ENCODE data around the gene CERS6. TPM values are rescaled to one million over a fixed set of nuclear protein-coding genes. Genes with fewer than 3 reads are reported as not detected.

The CERS6 gene
- total and polyA plus RNA-seq, 2 donors = 9.3 to 45.2 TPM

DNA sequence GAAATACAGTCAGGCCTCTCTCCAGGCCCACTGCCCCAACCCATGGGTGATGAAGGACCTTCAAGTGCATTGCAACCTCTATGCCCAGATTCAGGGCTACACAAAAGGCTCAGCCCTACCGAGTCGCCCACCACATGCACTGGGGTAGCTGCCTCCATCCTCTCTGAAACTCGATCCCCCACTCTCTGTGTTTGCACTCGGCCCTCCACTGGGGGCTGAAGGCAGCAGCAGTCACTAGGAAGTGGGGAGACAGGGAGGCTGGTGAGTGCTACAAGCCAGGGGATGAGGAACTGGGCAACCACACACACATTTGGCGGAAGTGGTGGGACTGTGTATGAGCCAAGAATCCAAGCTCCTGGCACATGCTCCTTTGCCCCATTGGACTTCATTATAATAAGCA, 94.6 kb downstream of the CERS6 start:
- no peak for DNase-seq (ENCODE audit: extremely low spot score)
- Histone ChIP-seq H3K4me3 (ENCODE audit: low read depth, low read length) (no peak overlapping the region), H3K27ac (ENCODE audit: low read depth) (no peak overlapping the region), H3K4me1 (ENCODE audit: insufficient read depth) (no peaks in the 10 kb centered on the region), H3K36me3 (ENCODE audit: insufficient read depth) (no peaks in the 10 kb centered on the region)
- WGBS = 85% methylated on average over 5 of the region's 5 CpGs

DNA sequence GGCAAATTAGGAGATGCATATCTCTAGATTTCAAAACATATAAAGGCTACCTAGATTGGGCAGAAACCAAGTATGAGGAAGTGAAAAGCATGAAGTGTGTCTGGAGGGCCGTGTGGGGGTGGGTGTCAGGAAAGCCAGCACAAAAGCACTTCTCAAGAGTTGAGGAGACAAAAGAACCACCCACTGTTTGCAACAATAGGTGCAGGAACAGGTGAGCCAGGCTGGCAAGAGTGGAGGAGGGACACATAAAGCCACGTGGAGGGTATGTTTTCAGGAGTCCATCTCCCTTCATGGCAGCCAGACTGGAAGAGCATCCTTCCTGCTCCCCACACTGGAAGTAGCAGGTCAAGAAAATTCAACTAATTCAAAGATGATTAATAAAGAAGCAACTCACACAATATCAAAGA, 96.4 kb downstream of the CERS6 start:
- no peaks in the 10 kb centered on the region for H3K36me3 ChIP-seq (ENCODE audit: insufficient read depth)
- no peak for DNase-seq (ENCODE audit: extremely low spot score)
- no peak overlapping the region for H3K4me3 ChIP-seq (ENCODE audit: low read depth, low read length)
- no peak overlapping the region for H3K27ac ChIP-seq (ENCODE audit: low read depth)
- H3K4me1 ChIP-seq (ENCODE audit: insufficient read depth) = no peaks in the 10 kb centered on the region
- WGBS = 74% methylated on average over 2 of the region's 2 CpGs

DNA sequence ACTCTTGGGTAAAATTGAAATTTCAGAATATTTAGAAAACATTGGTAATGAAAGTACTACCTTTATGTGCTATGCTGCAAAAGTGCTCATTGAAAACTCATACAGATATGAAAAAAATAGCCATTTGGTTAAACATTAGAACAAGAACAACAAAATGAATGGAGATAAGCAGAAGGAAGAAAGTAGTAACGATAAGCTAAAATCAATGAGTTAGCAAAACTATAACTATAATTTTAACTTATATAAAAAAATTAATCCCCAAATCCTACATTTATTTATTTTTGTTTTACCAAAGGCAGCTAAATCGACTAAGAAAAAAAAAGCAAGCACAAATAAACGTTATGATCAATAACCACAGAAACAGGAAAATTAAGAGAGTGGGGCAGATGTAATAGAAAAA, 99.2 kb downstream of the CERS6 start:
- no peak overlapping the region for H3K27ac ChIP-seq (ENCODE audit: low read depth)
- WGBS = 89% methylated on average over 3 of the region's 3 CpGs
- H3K36me3 ChIP-seq (ENCODE audit: insufficient read depth) = no peaks in the 10 kb centered on the region
- no peak overlapping the region for H3K4me3 ChIP-seq (ENCODE audit: low read depth, low read length)
- H3K4me1 ChIP-seq (ENCODE audit: insufficient read depth) = no peaks in the 10 kb centered on the region
- DNase-seq (ENCODE audit: extremely low spot score) = no peak

DNA sequence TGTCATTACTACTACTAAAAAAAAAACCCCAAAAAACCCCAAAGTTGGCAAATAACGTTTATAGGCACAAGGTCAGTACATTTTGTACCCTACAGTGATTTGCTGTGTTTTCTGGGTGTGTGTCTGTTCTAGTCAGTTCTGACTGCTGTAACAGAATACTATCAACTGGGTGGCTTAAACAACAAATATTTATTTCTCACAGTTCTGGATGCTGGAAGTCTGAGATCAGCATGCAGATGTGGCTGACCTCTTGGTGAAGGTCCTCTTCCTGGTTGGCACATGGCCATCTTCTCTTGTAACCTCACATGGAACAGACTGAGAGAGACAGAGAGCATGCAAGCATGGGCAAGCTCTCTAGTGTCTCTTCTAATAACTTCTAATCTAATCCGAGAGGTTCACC, 103.1 kb downstream of the CERS6 start:
- WGBS = 81% methylated on average over 2 of the region's 2 CpGs
- no peaks in the 10 kb centered on the region for H3K4me1 ChIP-seq (ENCODE audit: insufficient read depth)
- H3K36me3 ChIP-seq (ENCODE audit: insufficient read depth) = no peaks in the 10 kb centered on the region
- H3K4me3 ChIP-seq (ENCODE audit: low read depth, low read length) = no peak overlapping the region
- DNase-seq (ENCODE audit: extremely low spot score) = no peak
- H3K27ac ChIP-seq (ENCODE audit: low read depth) = no peak overlapping the region

DNA sequence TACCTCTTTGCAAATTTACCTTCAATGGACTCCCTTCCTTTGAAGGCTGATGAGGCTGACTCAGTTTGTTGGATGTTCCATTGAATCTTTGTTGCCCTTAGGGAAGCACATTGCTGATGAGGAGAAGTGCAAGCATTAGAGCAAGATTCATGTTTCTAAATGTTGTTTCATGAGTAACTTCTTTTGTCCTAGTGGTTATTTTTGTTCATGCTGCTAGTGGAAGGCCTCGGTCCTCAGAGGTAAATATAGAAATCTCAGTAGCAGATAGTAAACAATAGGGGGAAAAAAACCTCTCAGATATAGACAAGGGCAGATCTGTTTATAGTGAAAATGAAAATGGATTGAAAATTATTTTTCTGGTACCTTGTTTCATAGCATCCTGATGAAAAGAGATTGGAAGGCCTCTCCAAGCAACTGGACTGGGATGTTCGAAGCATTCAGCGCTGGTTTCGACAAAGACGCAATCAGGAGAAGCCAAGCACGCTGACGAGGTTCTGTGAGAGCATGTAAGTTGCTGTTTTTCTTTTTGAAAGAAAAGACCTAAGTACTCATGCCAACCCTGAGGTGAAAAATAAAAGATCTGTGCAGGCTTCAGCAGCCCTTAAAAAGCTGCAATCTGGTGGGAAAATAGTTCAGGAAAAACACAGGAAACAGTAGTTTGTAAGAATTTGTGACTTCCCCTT, 104.9 kb downstream of the CERS6 start:
- Histone ChIP-seq H3K36me3 (ENCODE audit: insufficient read depth) (no peaks in the 10 kb centered on the region), H3K4me3 (ENCODE audit: low read depth, low read length) (no peak overlapping the region), H3K27ac (ENCODE audit: low read depth) (no peak overlapping the region), H3K4me1 (ENCODE audit: insufficient read depth) (no peaks in the 10 kb centered on the region)
- 88% methylated on average over 7 of the region's 7 CpGs for WGBS
- DNase-seq (ENCODE audit: extremely low spot score) = no peak

DNA sequence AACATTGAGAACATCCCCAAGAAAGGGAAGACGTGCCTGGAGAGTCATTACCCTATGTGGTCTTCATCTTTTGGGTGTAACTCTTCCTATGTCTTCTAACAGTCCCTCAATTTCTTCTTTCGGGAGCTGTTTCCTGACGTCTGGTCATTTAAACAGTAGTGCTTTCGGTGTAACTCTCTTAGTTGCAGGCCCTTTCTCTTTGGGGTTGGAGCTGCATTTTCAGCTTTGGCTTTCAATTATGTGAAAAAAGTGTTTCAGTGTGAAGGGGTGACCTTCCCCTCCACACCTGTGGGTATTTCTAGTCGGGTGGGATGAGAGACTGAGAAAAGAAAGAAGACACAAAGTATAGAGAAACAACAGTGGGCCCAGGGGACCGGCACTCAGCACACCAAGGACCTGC, 105.9 kb downstream of the CERS6 start:
- DNase-seq (ENCODE audit: extremely low spot score) = no peak
- Histone ChIP-seq H3K36me3 (ENCODE audit: insufficient read depth) (no peaks in the 10 kb centered on the region), H3K4me3 (ENCODE audit: low read depth, low read length) (no peak overlapping the region), H3K4me1 (ENCODE audit: insufficient read depth) (no peaks in the 10 kb centered on the region), H3K27ac (ENCODE audit: low read depth) (no peak overlapping the region)
- 94% methylated on average over 6 of the region's 6 CpGs for WGBS

DNA sequence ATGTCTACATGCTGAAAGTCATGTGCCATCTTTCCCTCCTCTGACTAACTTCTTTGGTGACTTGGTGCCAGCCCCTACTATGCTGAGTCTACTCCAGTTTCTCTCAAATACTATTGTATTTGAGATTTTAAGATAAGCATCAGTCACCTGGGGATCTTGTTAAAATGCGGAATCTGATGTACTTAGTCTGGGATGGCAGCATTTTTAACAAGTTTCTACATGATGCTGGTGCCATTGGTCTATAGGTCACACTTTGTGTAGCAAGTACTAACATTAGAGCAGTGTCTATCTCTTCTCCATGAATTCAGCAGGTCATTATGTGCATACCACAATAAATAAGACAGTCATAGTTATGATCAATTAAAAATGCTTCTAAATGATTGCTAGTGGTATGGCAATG, 106.9 kb downstream of the CERS6 start:
- Histone ChIP-seq H3K36me3 (ENCODE audit: insufficient read depth) (no peaks in the 10 kb centered on the region), H3K4me3 (ENCODE audit: low read depth, low read length) (no peak overlapping the region), H3K4me1 (ENCODE audit: insufficient read depth) (no peaks in the 10 kb centered on the region), H3K27ac (ENCODE audit: low read depth) (no peak overlapping the region)
- 95% methylated on average over 1 of the region's 1 CpG for WGBS
- no peak for DNase-seq (ENCODE audit: extremely low spot score)

DNA sequence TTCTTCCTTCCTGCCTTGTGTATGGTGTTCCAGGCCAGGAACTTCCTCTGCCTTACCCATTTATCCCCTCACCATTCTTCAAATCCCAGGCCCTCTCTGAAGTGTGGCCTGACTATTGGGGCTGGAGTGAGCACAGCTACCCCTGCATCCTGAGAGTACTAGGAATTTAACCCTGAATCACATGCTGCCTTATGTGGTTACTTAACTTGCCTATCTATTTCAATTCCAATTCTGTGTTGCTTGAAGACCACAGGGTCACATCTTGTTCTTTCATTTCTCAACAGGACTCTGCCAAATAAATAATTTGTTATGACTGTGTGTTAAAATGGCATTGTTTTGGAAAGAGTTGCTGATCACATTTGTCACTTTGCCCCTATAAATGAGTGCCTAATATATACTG, 108.6 kb downstream of the CERS6 start:
- H3K36me3 ChIP-seq (ENCODE audit: insufficient read depth) = no peaks in the 10 kb centered on the region
- H3K4me3 ChIP-seq (ENCODE audit: low read depth, low read length) = no peak overlapping the region
- no peak overlapping the region for H3K27ac ChIP-seq (ENCODE audit: low read depth)
- H3K4me1 ChIP-seq (ENCODE audit: insufficient read depth) = no peaks in the 10 kb centered on the region
- no peak for DNase-seq (ENCODE audit: extremely low spot score)

DNA sequence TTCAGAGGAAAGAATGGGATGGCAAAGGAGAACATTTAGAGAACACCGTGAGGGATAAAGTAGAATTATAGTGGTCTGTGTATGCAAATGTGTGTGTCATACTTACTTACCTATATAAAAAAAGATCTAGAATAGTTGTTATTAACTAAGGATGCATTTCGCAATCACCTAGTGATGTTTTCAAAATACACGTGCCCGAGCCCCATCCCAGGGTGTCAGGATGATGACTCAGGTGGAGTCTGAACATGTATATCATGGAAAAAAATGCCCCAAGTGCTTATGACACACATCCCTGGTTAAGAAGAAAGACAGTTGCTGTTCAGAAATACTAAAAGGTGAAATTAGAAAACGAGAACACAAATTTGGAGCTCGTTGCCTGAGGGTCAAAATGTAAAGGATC, 109.0 kb downstream of the CERS6 start:
- Histone ChIP-seq H3K27ac (ENCODE audit: low read depth) (no peak overlapping the region), H3K4me1 (ENCODE audit: insufficient read depth) (no peaks in the 10 kb centered on the region), H3K36me3 (ENCODE audit: insufficient read depth) (no peaks in the 10 kb centered on the region), H3K4me3 (ENCODE audit: low read depth, low read length) (no peak overlapping the region)
- WGBS = 87% methylated on average over 6 of the region's 6 CpGs
- no peak for DNase-seq (ENCODE audit: extremely low spot score)

DNA sequence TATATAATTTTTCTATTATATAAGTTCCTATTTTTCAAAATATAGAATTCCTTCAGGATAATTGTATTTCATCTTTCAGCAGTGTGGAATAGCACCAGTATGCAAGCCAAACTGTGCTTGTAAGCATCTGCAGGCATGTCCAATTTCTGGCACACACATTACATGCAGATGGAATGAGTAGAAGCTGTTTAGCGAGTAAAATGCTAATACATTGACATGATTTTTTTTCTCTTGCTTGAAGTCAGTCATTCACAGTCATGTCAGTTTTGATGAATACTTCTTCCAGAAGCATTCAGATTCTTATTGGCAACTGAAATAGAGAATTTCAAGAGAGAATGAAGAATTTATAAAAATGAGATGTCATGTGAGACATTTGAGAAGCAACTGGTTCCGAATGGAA, 109.4 kb downstream of the CERS6 start:
- Histone ChIP-seq H3K27ac (ENCODE audit: low read depth) (no peak overlapping the region), H3K4me1 (ENCODE audit: insufficient read depth) (no peaks in the 10 kb centered on the region), H3K4me3 (ENCODE audit: low read depth, low read length) (no peak overlapping the region), H3K36me3 (ENCODE audit: insufficient read depth) (no peaks in the 10 kb centered on the region)
- WGBS = 92% methylated on average over 2 of the region's 2 CpGs
- DNase-seq (ENCODE audit: extremely low spot score) = no peak

DNA sequence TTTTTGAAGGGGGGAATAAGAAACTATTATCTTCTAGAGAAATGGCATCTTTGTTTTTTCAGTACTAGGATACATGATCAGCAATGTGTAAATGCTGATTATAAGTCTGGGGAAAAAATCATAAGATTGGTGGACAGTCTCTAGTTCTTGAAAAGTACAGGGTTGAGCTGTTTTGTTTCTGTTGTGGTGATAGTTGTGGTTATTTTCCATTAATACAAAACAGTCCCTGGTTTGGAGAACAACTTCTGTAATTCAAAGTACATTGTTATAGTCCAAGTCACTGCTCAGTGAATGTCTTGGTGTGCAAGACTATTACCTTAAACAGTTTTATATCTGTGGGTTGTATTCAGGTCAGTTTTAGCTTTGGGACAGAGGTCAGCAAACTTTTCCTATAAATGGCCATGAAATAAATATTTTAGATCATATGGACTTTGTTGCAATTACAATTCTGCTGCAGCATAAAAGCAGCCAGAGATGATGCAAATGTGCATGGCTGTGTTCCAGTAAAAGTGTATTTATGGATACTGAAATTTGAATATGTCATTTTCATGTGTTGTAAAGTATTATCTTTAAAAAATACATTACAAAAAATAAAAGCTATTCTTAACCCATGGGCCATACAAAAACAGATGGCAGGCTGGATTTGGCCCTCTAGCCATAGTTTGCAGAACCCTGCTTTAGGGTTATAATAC, 111.0 kb downstream of the CERS6 start:
- no peaks in the 10 kb centered on the region for H3K36me3 ChIP-seq (ENCODE audit: insufficient read depth)
- H3K4me3 ChIP-seq (ENCODE audit: low read depth, low read length) = no peak overlapping the region
- H3K27ac ChIP-seq (ENCODE audit: low read depth) = no peak overlapping the region
- no peak for DNase-seq (ENCODE audit: extremely low spot score)
- H3K4me1 ChIP-seq (ENCODE audit: insufficient read depth) = no peaks in the 10 kb centered on the region

DNA sequence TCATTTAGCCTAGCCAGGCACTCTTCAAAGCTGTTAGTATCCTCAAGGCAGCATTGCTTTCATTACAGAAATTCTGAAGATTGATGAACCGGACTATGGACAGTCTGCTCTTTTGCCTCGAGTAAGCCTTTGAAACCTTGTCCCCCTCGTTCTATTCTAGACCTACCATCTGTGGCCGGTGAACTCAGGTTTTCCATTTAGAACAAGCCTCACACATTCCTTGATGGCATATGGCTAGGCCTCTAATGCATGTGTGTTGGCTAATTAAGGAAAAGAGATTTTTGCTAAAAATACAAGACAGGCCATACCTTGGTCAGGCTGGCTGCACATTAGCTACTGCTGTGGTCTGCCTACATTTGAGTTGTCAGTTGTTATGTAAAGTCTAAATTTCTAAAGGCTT, 111.8 kb downstream of the CERS6 start:
- no peak for DNase-seq (ENCODE audit: extremely low spot score)
- 90% methylated on average over 4 of the region's 4 CpGs for WGBS
- no peak overlapping the region for H3K4me3 ChIP-seq (ENCODE audit: low read depth, low read length)
- H3K36me3 ChIP-seq (ENCODE audit: insufficient read depth) = no peaks in the 10 kb centered on the region
- H3K4me1 ChIP-seq (ENCODE audit: insufficient read depth) = no peaks in the 10 kb centered on the region
- no peak overlapping the region for H3K27ac ChIP-seq (ENCODE audit: low read depth)

DNA sequence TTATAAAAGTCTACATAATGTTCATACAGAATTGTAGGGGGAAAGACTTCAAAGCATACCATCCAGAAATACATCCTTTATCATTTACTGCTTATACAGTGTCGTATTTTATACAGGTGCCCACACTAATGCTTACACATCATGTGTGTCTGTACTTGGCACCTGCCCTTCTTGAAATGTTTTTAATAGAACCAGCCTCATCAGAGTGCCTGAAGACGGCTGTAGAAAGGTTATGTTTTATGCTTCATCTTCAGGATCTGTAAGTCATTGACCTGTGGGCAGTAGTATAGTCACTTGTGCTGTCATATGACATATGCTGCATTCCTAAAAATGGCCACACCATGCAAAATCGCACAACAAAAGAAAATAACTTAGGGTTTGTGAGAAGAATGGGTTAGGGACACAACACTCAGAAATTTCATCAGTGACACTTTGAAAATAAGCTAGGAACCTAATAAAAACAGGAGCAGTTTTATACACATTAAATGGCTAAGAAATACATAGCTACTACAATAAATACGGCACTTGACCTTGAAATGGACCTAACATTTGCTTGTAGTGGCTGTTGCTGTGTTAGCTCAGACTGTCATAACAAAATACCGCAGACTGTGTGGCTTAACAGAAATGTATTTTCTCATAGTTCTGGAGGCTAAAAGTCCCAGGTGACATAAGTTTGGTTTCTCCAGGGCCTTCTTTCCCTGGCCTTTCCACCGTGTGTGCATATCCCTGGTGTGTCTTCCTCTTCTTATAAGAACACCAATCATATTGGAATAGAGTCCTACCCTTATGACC, 112.6 kb downstream of the CERS6 start:
- no peak overlapping the region for H3K4me3 ChIP-seq (ENCODE audit: low read depth, low read length)
- no peaks in the 10 kb centered on the region for H3K36me3 ChIP-seq (ENCODE audit: insufficient read depth)
- H3K27ac ChIP-seq (ENCODE audit: low read depth) = no peak overlapping the region
- no peak for DNase-seq (ENCODE audit: extremely low spot score)
- 68% methylated on average over 6 of the region's 6 CpGs for WGBS
- H3K4me1 ChIP-seq (ENCODE audit: insufficient read depth) = no peaks in the 10 kb centered on the region

DNA sequence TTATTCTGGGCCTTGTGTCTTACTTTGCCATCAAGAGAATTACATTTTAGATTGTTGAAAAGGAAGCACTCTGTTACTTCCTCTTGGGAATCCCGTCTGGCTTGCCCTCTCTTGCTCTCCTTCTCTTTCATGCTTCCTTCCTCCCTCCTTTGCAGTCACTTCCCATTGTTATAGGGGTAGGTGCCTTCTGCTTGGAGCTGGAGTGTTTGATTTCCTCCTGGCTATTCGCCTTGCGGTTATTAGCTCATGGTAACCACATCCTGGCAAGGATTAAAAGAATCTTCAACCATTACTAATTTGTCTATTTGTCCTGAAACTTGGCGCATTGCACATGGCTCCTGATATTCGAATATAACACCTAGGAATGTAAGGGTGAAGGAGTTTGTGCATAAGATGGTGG, 115.0 kb downstream of the CERS6 start:
- DNase-seq (ENCODE audit: extremely low spot score) = no peak
- Histone ChIP-seq H3K4me3 (ENCODE audit: low read depth, low read length) (no peak overlapping the region), H3K4me1 (ENCODE audit: insufficient read depth) (no peaks in the 10 kb centered on the region), H3K27ac (ENCODE audit: low read depth) (no peak overlapping the region), H3K36me3 (ENCODE audit: insufficient read depth) (no peaks in the 10 kb centered on the region)
- WGBS = 89% methylated on average over 5 of the region's 5 CpGs

Data from urinary bladder (tissue), 4 donors.